PC-9 (cell line): ENCODE data around the gene C21orf91.

ENCODE experiments used
- CTCF ChIP-seq: fragments of 200-600 bp; sonication (generic); conservative IDR thresholded peaks from 2 replicates; pipeline ENCODE4 v1.6.1; 2017; ENCODE audit warnings: mixed run types, antibody characterized with exemption, mild to moderate bottlenecking, moderate library complexity
- EZH2 ChIP-seq: fragments of 200-600 bp; sonication (generic); IDR thresholded peaks from 2 replicates; pipeline ENCODE4 v1.8.0; 2017; ENCODE audit warnings: antibody characterized with exemption, low read depth

- no peak for TF ChIP-seq CTCF
- TF ChIP-seq EZH2, result no peak
These were observed 23.8 kb downstream of the C21orf91 start for GRCh38 chr21:17795146-17796036.
